Naive thymus-derived CD4-positive, alpha-beta T cell (primary cell): Measurements from ENCODE around the gene GFY. TPM values are rescaled to one million over a fixed set of nuclear protein-coding genes. Genes with fewer than 3 reads are reported as not detected.
A peak's percentile ranks its signal among the peaks of the same experiment; 100 is the strongest.

Experiments
- ATAC-seq: fragments of 150-1000 bp; cut with Tn5 transposase; 2 replicates; pipeline ENCODE4 v1.10.0; 2021; ENCODE audit warnings: mild to moderate bottlenecking, moderate library complexity
- CTCF ChIA-PET: fragments of 350-600 bp; sonication (Branson Sonifier 250); formaldehyde crosslinking; loops from one replicate; lab custom pipeline; 2021; ENCODE audit warnings: antibody characterized with exemption; lab: Charles Lee
- POLR2A ChIA-PET: fragments of 350-600 bp; sonication (Branson Sonifier 250); formaldehyde crosslinking; loops from one replicate; lab custom pipeline; 2021; ENCODE audit warnings: antibody characterized with exemption, inconsistent platforms; lab: Charles Lee
- DNase-seq, 9 donors: peaks; one replicate each; pipeline versions ENCODE4 v3.0.0 to v3.0.0-alpha.2; 2020 to 2022; ENCODE audit warnings: mixed read lengths in 1 of 9
- H3K27ac ChIP-seq: one replicate; pipeline ENCODE4 v1.7.0; 2013; ENCODE audit warnings: mild to moderate bottlenecking, low read depth, low read length, moderate library complexity
- H3K27me3 ChIP-seq, 2 donors: one replicate each; pipeline ENCODE4 v1.7.0; 2013; ENCODE audit warnings: low read length in 2 of 2, mild to moderate bottlenecking in 2 of 2, moderate library complexity in 2 of 2; ENCODE audit not compliant: control insufficient read depth in 2 of 2, insufficient read depth in 2 of 2
- H3K36me3 ChIP-seq, 3 experiments: 1 replicate in 2 of 3; 2 replicates in 1 of 3; pipeline ENCODE4 v1.7.0; 2013; ENCODE audit warnings: low read length in 3 of 3, mild to moderate bottlenecking in 3 of 3, moderate library complexity in 1 of 3; ENCODE audit not compliant: insufficient read depth in 3 of 3, control insufficient read depth in 2 of 3
- H3K4me1 ChIP-seq, 2 donors: one replicate each; pipeline ENCODE4 v1.7.0; 2013; ENCODE audit warnings: low read length in 2 of 2, mild to moderate bottlenecking in 2 of 2, moderate library complexity in 1 of 2; ENCODE audit not compliant: control insufficient read depth in 2 of 2, insufficient read depth in 2 of 2
- H3K4me3 ChIP-seq: 2 replicates; pipeline ENCODE4 v1.7.0; 2013; ENCODE audit warnings: mild to moderate bottlenecking, low read length
- H3K9me3 ChIP-seq, 3 experiments: 1 replicate in 2 of 3; 2 replicates in 1 of 3; pipeline ENCODE4 v1.7.0; 2013; ENCODE audit warnings: low read length in 3 of 3; ENCODE audit not compliant: control insufficient read depth in 2 of 3
- H3K27ac Mint-ChIP-seq, 9 donors: one replicate each; pipeline ENCODE4 v1.8.0; 2020 to 2022; ENCODE audit warnings: mixed read lengths in 9 of 9, mild to moderate bottlenecking in 8 of 9, moderate library complexity in 5 of 9, inconsistent platforms in 2 of 9
- H3K27me3 Mint-ChIP-seq, 5 donors: one replicate each; pipeline ENCODE4 v1.8.0; 2021 to 2022; ENCODE audit warnings: mixed read lengths in 5 of 5, mild to moderate bottlenecking in 1 of 5
- H3K36me3 Mint-ChIP-seq, 5 donors: one replicate each; pipeline ENCODE4 v1.8.0; 2020 to 2022; ENCODE audit warnings: mixed read lengths in 5 of 5, mild to moderate bottlenecking in 3 of 5, inconsistent platforms in 1 of 5
- H3K4me1 Mint-ChIP-seq, 7 donors: one replicate each; pipeline ENCODE4 v1.8.0; 2020 to 2022; ENCODE audit warnings: mixed read lengths in 7 of 7, mild to moderate bottlenecking in 3 of 7, inconsistent platforms in 1 of 7
- H3K4me3 Mint-ChIP-seq, 10 donors: one replicate each; pipeline ENCODE4 v1.8.0; 2020 to 2022; ENCODE audit warnings: mild to moderate bottlenecking in 10 of 10, mixed read lengths in 10 of 10, moderate library complexity in 6 of 10, inconsistent platforms in 2 of 10
- H3K9me3 Mint-ChIP-seq, 11 donors: one replicate each; pipeline ENCODE4 v1.8.0; 2020 to 2022; ENCODE audit warnings: mixed read lengths in 11 of 11, mild to moderate bottlenecking in 4 of 11, inconsistent platforms in 1 of 11, moderate library complexity in 1 of 11
- intact Hi-C, 2 donors: fragments of 100-400 bp; cut with micrococcal nuclease; formaldehyde crosslinking; loops; one replicate each; pipeline ENCODE4 v1.15.1; 2023
- polyA plus RNA-seq, 2 donors: library from polyadenylated mRNA; unstranded; fragments of 300-500 nt; fragmentation: Illumina TruSeq; gene quantifications; one replicate each; pipeline ENCODE4 v1.2.3, GENCODE V29; 2021
- total RNA-seq, 6 experiments: library from RNA in 5 of 6; stranded (reverse) in 5 of 6; gene quantifications; 1 replicate in 5 of 6; 2 replicates in 1 of 6; pipeline ENCODE4 v1.2.3 and lab custom pipeline; 2021 to 2026

Gene GFY
- total and polyA plus RNA-seq, 7 experiments from 2014 or later: not detected

- peaks cover 0 to 2% (median 0%) of the 10 kb centered on the region in 11 donors for H3K9me3 Mint-ChIP-seq
- H3K27ac Mint-ChIP-seq: peak overlapping the region in 1 of 9 donors; percentile 87
- CTCF ChIA-PET: interaction anchor here (0.6 to 2.7 kb wide), 3 partner anchors 9 to 503 kb away, joined by 3 to 8 read pairs (median 4); no protein-coding TSS in a partner anchor
- Histone ChIP-seq H3K27me3 (no peaks in the 10 kb centered on the region), H3K4me3 (no peak overlapping the region), H3K27ac (no peak overlapping the region), H3K4me1 (peaks cover 7 to 13% of the 10 kb centered on the region in 2 donors), H3K9me3 (no peaks in the 10 kb centered on the region), H3K36me3 (no peaks in the 10 kb centered on the region)
- intact Hi-C loops: loop anchor here in 1 of 2 donors (2.0 kb wide), 1 partner anchor 55 kb away; the partner anchor contains the start of gene CD37
- POLR2A ChIA-PET: interaction anchor here (0.8 kb wide), 1 partner anchor 510 kb away, joined by 3 read pairs; no protein-coding TSS in a partner anchor
- peaks cover 0 to 11% (median 3%) of the 10 kb centered on the region in 5 donors for H3K27me3 Mint-ChIP-seq
- no peaks in the 10 kb centered on the region for H3K36me3 Mint-ChIP-seq
- H3K4me1 Mint-ChIP-seq: peaks cover 6 to 26% (median 10%) of the 10 kb centered on the region in 7 donors
- ATAC-seq (no peak), DNase-seq (no peak)
- no peak overlapping the region for H3K4me3 Mint-ChIP-seq
Observed at GRCh38 chr19:49389406-49389805, 35.8 kb upstream of the GFY start.

DNA sequence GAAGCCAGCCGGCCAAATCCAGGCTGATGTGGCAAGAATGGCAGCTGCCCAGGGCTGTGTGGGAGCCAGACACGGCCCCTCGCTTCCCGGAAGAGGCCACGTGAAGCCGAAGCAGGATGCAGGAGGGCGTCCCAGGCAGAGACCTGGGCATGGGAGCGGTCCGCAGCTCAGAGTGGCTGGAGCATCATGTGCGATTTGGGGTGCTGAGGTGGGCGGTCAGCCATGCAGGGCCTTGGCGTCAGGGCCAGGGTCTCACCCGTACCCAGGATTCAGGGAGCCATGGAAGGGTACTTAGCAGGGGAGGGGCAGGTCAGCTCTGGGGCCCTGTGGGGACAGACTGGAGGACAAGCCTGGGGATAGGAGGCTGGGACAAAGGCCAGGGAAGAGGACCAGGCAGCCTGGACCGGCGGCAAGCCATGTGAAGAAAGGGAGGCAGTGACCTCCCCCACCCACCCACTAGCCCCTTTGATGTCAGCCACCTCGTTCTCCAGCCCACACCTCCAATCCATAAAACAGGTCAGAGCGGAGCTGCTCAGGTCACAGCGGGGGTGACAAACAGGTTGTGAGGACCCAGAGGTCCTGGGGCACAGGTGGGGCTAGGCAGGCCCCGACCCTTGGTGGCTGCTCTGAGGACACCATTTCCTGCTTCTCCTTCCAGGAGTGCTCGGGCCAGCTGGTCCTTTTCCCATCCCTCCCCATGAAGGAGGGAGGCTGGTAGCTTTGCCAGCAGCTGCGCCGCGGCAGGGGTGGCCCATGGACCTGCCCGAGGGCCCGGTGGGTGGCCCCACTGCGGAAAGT is 34.9 kb upstream of the GFY start:
- intact Hi-C loops: loop anchor here in 1 of 2 donors (5.0 kb wide), 1 partner anchor 292 kb away; no protein-coding TSS in a partner anchor
- POLR2A ChIA-PET: interaction anchor here (1.0 to 2.0 kb wide), 3 partner anchors 30 to 81 kb away, joined by 3 to 13 read pairs (median 3); partner anchors contain the start of gene PIH1D1
- Mint-ChIP-seq H3K4me1 (peaks cover 6 to 26% (median 10%) of the 10 kb centered on the region in 7 donors), H3K27ac (peak overlapping the region in 1 of 9 donors; percentile 53), H3K27me3 (peaks cover 0 to 11% (median 3%) of the 10 kb centered on the region in 5 donors), H3K9me3 (peaks cover 0 to 2% (median 0%) of the 10 kb centered on the region in 11 donors), H3K4me3 (no peak overlapping the region), H3K36me3 (no peaks in the 10 kb centered on the region)
- no peak for ATAC-seq
- peaks cover 7 to 13% of the 10 kb centered on the region in 2 donors for H3K4me1 ChIP-seq
- H3K36me3 ChIP-seq: no peaks in the 10 kb centered on the region
- no peak for DNase-seq
- H3K27ac ChIP-seq: no peak overlapping the region
- CTCF ChIA-PET: interaction anchor here (0.6 to 3.1 kb wide), 10 partner anchors 10 to 504 kb away, joined by 3 to 28 read pairs (median 5); partner anchors contain the start of genes ALDH16A1, FLT3LG and PIH1D1
- H3K27me3 ChIP-seq: no peaks in the 10 kb centered on the region
- no peaks in the 10 kb centered on the region for H3K9me3 ChIP-seq
- H3K4me3 ChIP-seq: no peak overlapping the region

DNA sequence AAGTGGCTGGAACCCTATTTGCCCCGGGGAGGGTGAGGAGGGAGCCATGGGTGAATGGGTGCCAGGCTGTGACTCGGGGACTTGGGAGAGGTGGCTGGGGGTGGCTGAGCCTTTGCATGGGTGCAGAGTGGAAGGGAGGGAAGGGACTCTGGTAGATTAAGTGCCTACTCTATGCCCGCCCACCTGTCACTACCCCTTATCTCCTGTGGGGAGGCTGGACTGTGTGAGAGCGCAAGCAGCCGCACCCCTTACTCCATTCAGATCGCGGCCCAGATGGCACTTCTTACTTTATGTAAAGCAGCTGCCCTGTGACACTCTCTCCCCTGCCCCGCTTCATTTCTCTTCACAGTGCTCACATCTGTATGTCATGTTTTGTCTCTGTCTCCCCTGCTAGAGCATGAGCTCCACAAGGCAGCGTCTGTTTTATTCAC is 34.2 kb upstream of the GFY start:
- POLR2A ChIA-PET: interaction anchor here (0.6 to 2.0 kb wide), 9 partner anchors 29 to 86 kb away, joined by 3 to 13 read pairs (median 3); partner anchors contain the start of genes CD37 and PIH1D1

DNA sequence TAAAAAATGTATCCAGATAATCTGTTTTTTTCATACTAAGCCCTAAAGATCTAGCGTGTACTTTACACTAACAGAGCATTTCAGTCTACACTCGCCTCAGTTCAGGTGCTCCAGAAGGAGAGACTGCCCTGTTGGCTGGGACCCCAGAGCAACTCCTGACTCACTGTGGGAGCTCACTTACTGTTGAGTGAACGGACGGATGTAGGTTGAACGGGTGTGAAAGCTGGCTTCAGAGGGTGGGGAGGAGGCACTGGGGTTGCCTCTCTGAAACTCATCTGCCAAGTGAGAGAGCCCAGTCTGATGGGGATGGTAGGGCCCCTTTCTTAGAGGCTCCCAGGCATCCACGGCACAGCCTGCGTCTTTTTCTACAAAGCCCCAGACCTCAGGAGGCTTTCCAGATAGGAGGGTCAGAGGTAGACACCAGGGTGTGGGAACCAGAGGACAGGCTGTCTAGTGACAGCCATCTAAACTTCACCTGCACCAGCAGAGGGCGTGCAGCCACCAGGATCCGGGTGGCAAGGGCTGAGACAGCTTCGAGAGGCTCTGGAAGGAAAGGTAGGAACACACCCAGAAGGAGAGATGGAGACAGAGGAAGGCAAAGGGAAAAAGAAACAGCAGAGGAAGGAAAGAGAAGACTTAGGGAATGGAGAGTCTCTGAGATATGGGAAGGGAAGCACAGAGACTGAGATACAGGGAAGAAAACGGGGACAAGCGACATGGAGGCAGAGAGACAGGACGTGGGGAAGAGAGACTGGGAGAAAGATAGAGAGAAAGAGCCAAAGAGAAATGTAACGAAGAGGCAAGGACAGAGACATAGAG is 33.4 kb upstream of the GFY start:
- Histone ChIP-seq H3K27ac (no peak overlapping the region), H3K36me3 (no peaks in the 10 kb centered on the region), H3K9me3 (no peaks in the 10 kb centered on the region), H3K4me1 (peaks cover 7 to 13% of the 10 kb centered on the region in 2 donors), H3K4me3 (no peak overlapping the region), H3K27me3 (no peaks in the 10 kb centered on the region)
- intact Hi-C loops: loop anchor here (1.0 to 5.0 kb wide), 8 partner anchors 30 to 291 kb away; no protein-coding TSS in a partner anchor
- Mint-ChIP-seq H3K27ac (peak overlapping the region in 6 of 9 donors; percentile 1 to 84 (median 54)), H3K9me3 (peaks cover 0 to 2% (median 0%) of the 10 kb centered on the region in 11 donors), H3K36me3 (no peaks in the 10 kb centered on the region), H3K27me3 (peaks cover 0 to 11% (median 3%) of the 10 kb centered on the region in 5 donors), H3K4me1 (peaks cover 6 to 26% (median 10%) of the 10 kb centered on the region in 7 donors), H3K4me3 (peak overlapping the region in 2 of 10 donors; percentile 3 to 51)
- peak; percentile 61 to 82 (median 74) for DNase-seq
- ATAC-seq: peak; percentile 89
- CTCF ChIA-PET: interaction anchor here (0.6 to 3.4 kb wide), 20 partner anchors 9 to 287 kb away, joined by 3 to 28 read pairs (median 4); partner anchors contain the start of genes ALDH16A1, FLT3LG, PIH1D1 and SLC17A7
- POLR2A ChIA-PET: interaction anchor here (0.6 to 2.0 kb wide), 13 partner anchors 10 to 256 kb away, joined by 3 to 13 read pairs (median 3); partner anchors contain the start of genes CD37 and PIH1D1

More for the DNA sequence above, 34.2 kb upstream of the GFY start:
- H3K27ac Mint-ChIP-seq: peak overlapping the region in 2 of 9 donors; percentile 55 to 70
- H3K4me3 ChIP-seq: no peak overlapping the region
- H3K36me3 Mint-ChIP-seq: no peaks in the 10 kb centered on the region
- peaks cover 6 to 26% (median 10%) of the 10 kb centered on the region in 7 donors for H3K4me1 Mint-ChIP-seq
- peaks cover 0 to 2% (median 0%) of the 10 kb centered on the region in 11 donors for H3K9me3 Mint-ChIP-seq
- peaks cover 7 to 13% of the 10 kb centered on the region in 2 donors for H3K4me1 ChIP-seq
- ATAC-seq (no peak), DNase-seq (no peak)
- H3K9me3 ChIP-seq: no peaks in the 10 kb centered on the region
- no peaks in the 10 kb centered on the region for H3K36me3 ChIP-seq
- H3K27me3 ChIP-seq: no peaks in the 10 kb centered on the region
- CTCF ChIA-PET: interaction anchor here (0.6 to 3.4 kb wide), 14 partner anchors 10 to 285 kb away, joined by 3 to 28 read pairs (median 6); partner anchors contain the start of genes ALDH16A1, FLT3LG, PIH1D1 and SLC17A7
- intact Hi-C loops: loop anchor here in 1 of 2 donors (5.0 kb wide), 1 partner anchor 291 kb away; no protein-coding TSS in a partner anchor
- H3K27ac ChIP-seq: no peak overlapping the region
- peaks cover 0 to 11% (median 3%) of the 10 kb centered on the region in 5 donors for H3K27me3 Mint-ChIP-seq
- no peak overlapping the region for H3K4me3 Mint-ChIP-seq

DNA sequence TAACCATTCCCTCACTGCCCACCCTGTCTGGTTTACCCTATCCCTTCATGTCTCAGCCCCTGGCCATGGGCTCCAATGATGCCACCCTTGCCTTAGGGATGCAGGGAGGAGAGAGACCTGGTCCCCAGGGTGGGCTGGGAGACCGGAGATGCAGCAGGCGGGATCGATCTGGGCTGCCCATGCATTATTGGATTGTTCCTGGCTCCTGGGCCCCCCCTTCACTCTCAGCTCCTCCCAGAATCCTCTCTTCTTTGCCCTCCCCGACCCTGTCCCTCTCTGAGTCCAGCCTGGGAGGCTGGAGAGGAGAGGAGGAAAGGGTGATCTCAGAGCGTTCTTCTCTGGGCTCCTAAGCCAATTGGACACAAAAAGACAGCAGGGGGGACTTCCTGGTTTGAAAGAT is 31.3 kb upstream of the GFY start:
- Mint-ChIP-seq H3K27ac (no peak overlapping the region), H3K4me3 (no peak overlapping the region), H3K27me3 (peaks cover 0 to 8% (median 3%) of the 10 kb centered on the region in 5 donors), H3K4me1 (peaks cover 18 to 29% (median 25%) of the 10 kb centered on the region in 7 donors), H3K9me3 (peaks cover 0 to 4% (median 0%) of the 10 kb centered on the region in 11 donors), H3K36me3 (no peaks in the 10 kb centered on the region)
- peaks cover 6 to 24% of the 10 kb centered on the region in 2 donors for H3K4me1 ChIP-seq
- ATAC-seq (no peak), DNase-seq (no peak)
- H3K4me3 ChIP-seq: no peak overlapping the region
- ChIA-PET CTCF (interaction anchor here (0.7 to 3.4 kb wide), 6 partner anchors 18 to 82 kb away, joined by 3 to 28 read pairs (median 5); partner anchors contain the start of genes GFY and SLC17A7), POLR2A (interaction anchor here (0.6 to 1.6 kb wide), 6 partner anchors 9 to 133 kb away, joined by 3 to 5 read pairs (median 3); no protein-coding TSS in a partner anchor)
- no peak overlapping the region for H3K27ac ChIP-seq
- intact Hi-C loops: loop anchor here in 1 of 2 donors (5.0 kb wide), 1 partner anchor 288 kb away; no protein-coding TSS in a partner anchor
- no peaks in the 10 kb centered on the region for H3K36me3 ChIP-seq
- no peaks in the 10 kb centered on the region for H3K9me3 ChIP-seq
- H3K27me3 ChIP-seq: no peaks in the 10 kb centered on the region
